ENCODE data around the gene PITRM1.
"Not testable (repeated sequence)": the region's sequence is repeated elsewhere in the genome, so short reads cannot be mapped to it uniquely, and the experiment has no call there.

The PITRM1 gene

GRCh38 chr10:3172446-3173170, at the start of gene PITRM1:
TSS of gene PITRM1 (minus strand) at chr10:3172782. CDS start at chr10:3172772, 10 bp downstream.
- Histone ChIP-seq H3K4me3 (ENCODE audit: low read length) (peak within 1 kb of the TSS; percentile 58), H3K27me3 (ENCODE audit: control insufficient read depth, insufficient read depth, low read length) (no peaks in the 10 kb centered on the region), H3K36me3 (ENCODE audit: control insufficient read depth, insufficient read depth, low read length) (no peaks in the 10 kb centered on the region), H3K4me1 (ENCODE audit: control insufficient read depth, insufficient read depth, low read length) (peaks cover 2% of the 10 kb centered on the region; the same call in 1 of the 2 replicates), H3K9me3 (ENCODE audit: control insufficient read depth, insufficient read depth, low read length) (no peaks in the 10 kb centered on the region), H3K27ac (ENCODE audit: low read length) (no peak within 1 kb of the TSS)
- DNase-seq (ENCODE audit: low read depth, low spot score) = peak; percentile 91
- WGBS (ENCODE audit: insufficient coverage, insufficient read length) = no CpG with 5 or more reads among the region's 73 CpGs

DNA sequence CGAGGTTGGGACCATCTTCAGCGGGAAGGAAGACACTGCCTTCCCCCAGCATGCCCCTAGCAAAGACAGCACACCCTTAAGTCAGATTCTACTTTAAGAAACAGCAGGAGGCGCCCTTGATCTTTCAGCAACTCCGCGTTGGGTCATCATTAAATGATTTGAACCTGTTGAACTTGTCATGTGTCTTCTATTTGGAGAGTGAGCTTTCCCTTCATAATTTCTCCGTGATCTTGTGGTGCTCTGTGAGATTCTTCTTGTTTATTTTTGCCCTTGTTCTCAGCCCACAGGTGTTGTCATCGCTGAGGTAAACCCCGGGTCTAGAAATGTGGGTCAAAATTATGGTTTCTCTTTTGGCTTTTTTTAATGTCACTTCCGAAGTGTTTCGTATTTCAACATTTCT, 49.5 kb upstream of the PITRM1 start:
- Histone ChIP-seq H3K27me3 (ENCODE audit: control insufficient read depth, insufficient read depth, low read length) (no peaks in the 10 kb centered on the region), H3K36me3 (ENCODE audit: control insufficient read depth, insufficient read depth, low read length) (no peaks in the 10 kb centered on the region), H3K27ac (ENCODE audit: low read length) (no peak overlapping the region), H3K9me3 (ENCODE audit: control insufficient read depth, insufficient read depth, low read length) (no peaks in the 10 kb centered on the region), H3K4me3 (ENCODE audit: low read length) (no peak overlapping the region), H3K4me1 (ENCODE audit: control insufficient read depth, insufficient read depth, low read length) (no peaks in the 10 kb centered on the region)
- WGBS (ENCODE audit: insufficient coverage, insufficient read length) = no CpG with 5 or more reads among the region's 10 CpGs
- no peak for DNase-seq (ENCODE audit: low read depth, low spot score)

DNA sequence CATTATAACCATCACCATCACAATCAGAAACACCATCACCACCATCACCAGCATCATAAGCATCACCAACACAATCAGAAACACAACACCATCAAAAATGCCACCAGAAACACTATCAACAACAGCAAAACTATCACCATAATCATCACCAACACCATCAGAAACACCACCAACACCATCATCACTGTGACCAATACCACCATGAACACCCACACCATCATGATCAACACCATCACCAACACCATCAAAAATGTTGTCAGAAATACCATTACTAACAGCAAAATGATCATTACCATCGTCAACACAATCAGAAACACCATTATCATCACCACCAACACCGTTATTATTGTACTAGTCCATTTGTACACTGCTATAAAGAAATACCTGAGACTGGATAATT, 49.0 kb upstream of the PITRM1 start:
- WGBS (ENCODE audit: insufficient coverage, insufficient read length) = no CpG with 5 or more reads among the region's 2 CpGs
- H3K27me3 ChIP-seq (ENCODE audit: control insufficient read depth, insufficient read depth, low read length); H3K4me1 ChIP-seq (ENCODE audit: control insufficient read depth, insufficient read depth, low read length): not testable (repeated sequence)

DNA sequence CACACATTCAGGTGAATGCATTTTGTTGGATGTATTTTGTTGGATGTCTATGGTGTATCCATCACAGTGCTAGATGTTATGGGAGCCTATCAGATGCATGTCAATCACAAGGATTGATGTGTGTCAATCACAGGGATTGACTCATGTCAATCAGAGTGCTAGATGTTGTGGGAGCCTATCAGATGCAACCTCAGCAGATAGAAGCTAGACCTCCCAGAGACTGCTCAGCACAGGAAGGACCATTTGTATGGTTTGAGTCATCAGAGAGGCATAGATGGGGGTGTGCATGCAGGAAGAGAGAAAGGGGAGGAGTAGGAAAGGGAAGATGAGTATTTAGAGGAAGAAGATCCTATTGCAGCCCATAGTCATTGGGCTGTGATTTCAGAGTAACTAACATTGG, 48.3 kb upstream of the PITRM1 start:
- H3K27me3 ChIP-seq (ENCODE audit: control insufficient read depth, insufficient read depth, low read length) = no peaks in the 10 kb centered on the region
- no peaks in the 10 kb centered on the region for H3K36me3 ChIP-seq (ENCODE audit: control insufficient read depth, insufficient read depth, low read length)
- no peak overlapping the region for H3K27ac ChIP-seq (ENCODE audit: low read length)
- no peak overlapping the region for H3K4me3 ChIP-seq (ENCODE audit: low read length)
- H3K4me1 ChIP-seq (ENCODE audit: control insufficient read depth, insufficient read depth, low read length) = no peaks in the 10 kb centered on the region
- H3K9me3 ChIP-seq (ENCODE audit: control insufficient read depth, insufficient read depth, low read length) = no peaks in the 10 kb centered on the region
- no peak for DNase-seq (ENCODE audit: low read depth, low spot score)

More for the DNA sequence above, 49.0 kb upstream of the PITRM1 start:
- H3K36me3 ChIP-seq (ENCODE audit: control insufficient read depth, insufficient read depth, low read length); DNase-seq (ENCODE audit: low read depth, low spot score); H3K4me3 ChIP-seq (ENCODE audit: low read length); H3K27ac ChIP-seq (ENCODE audit: low read length); H3K9me3 ChIP-seq (ENCODE audit: control insufficient read depth, insufficient read depth, low read length): not testable (repeated sequence)

DNA sequence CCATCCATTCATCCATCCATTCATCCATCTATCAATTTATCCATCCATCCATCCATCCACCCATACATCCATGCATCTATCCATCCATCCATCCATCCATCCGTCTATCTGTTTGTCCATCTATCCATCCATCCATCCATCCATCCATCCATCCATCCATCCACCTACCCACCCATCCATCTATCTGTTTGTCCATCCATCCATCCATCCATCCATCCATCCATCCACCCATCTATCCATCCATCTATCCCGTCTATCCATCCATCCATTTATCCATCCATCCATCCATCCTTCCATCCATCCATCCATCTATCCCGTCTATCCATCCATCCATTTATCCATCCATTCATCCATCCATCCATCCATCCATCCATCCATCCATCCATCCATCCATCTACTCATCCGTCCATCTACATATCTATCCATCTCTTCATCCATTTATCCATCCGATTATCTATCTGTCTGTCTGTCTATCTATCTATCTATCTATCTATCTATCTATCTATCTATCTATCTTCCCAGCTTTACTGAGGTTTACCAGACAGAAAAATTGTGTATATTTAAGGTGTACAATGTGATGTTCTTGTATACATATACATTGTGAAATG, 46.5 kb upstream of the PITRM1 start:
- H3K4me1 ChIP-seq (ENCODE audit: control insufficient read depth, insufficient read depth, low read length); H3K9me3 ChIP-seq (ENCODE audit: control insufficient read depth, insufficient read depth, low read length); H3K27ac ChIP-seq (ENCODE audit: low read length); H3K4me3 ChIP-seq (ENCODE audit: low read length); DNase-seq (ENCODE audit: low read depth, low spot score); H3K36me3 ChIP-seq (ENCODE audit: control insufficient read depth, insufficient read depth, low read length); H3K27me3 ChIP-seq (ENCODE audit: control insufficient read depth, insufficient read depth, low read length): not testable (repeated sequence)
- 98% methylated on average over 3 of the region's 5 CpGs for WGBS (ENCODE audit: insufficient coverage, insufficient read length)

GRCh38 chr10:3217853-3218252, 45.3 kb upstream of the PITRM1 start:
- no peaks in the 10 kb centered on the region for H3K36me3 ChIP-seq (ENCODE audit: control insufficient read depth, insufficient read depth, low read length)
- no peaks in the 10 kb centered on the region for H3K27me3 ChIP-seq (ENCODE audit: control insufficient read depth, insufficient read depth, low read length)
- no peaks in the 10 kb centered on the region for H3K4me1 ChIP-seq (ENCODE audit: control insufficient read depth, insufficient read depth, low read length)
- H3K27ac ChIP-seq (ENCODE audit: low read length) = no peak overlapping the region
- no CpG with 5 or more reads among the region's 12 CpGs for WGBS (ENCODE audit: insufficient coverage, insufficient read length)
- H3K9me3 ChIP-seq (ENCODE audit: control insufficient read depth, insufficient read depth, low read length) = no peaks in the 10 kb centered on the region
- no peak for DNase-seq (ENCODE audit: low read depth, low spot score)
- no peak overlapping the region for H3K4me3 ChIP-seq (ENCODE audit: low read length)

DNA sequence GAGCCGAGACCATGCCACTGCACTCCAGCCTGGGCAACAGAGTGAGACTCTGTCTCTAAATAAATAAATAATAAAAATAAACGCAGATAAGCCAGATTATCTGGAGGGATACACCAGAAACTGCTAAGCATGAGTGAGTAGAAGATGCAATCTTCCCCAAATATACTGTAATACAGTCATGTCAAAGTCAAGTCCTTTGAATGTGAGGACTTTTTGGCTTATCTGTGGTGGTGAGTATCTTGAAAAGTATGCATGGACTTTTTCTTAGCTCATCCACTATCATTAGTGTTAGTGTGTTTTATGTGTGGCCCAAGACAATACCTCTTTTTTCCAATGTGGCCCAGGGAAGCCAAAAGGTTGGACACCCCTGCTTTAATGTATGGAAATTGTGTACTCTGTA, 44.7 kb upstream of the PITRM1 start:
- H3K9me3 ChIP-seq (ENCODE audit: control insufficient read depth, insufficient read depth, low read length) = no peaks in the 10 kb centered on the region
- H3K4me1 ChIP-seq (ENCODE audit: control insufficient read depth, insufficient read depth, low read length) = no peaks in the 10 kb centered on the region
- H3K27me3 ChIP-seq (ENCODE audit: control insufficient read depth, insufficient read depth, low read length) = no peaks in the 10 kb centered on the region
- no peak overlapping the region for H3K4me3 ChIP-seq (ENCODE audit: low read length)
- DNase-seq (ENCODE audit: low read depth, low spot score) = no peak
- no peaks in the 10 kb centered on the region for H3K36me3 ChIP-seq (ENCODE audit: control insufficient read depth, insufficient read depth, low read length)
- no peak overlapping the region for H3K27ac ChIP-seq (ENCODE audit: low read length)
- no CpG with 5 or more reads among the region's 2 CpGs for WGBS (ENCODE audit: insufficient coverage, insufficient read length)

GRCh38 chr10:3215153-3215775, 42.7 kb upstream of the PITRM1 start:
- Histone ChIP-seq H3K27ac (ENCODE audit: low read length) (no peak overlapping the region), H3K4me3 (ENCODE audit: low read length) (no peak overlapping the region), H3K9me3 (ENCODE audit: control insufficient read depth, insufficient read depth, low read length) (no peaks in the 10 kb centered on the region), H3K27me3 (ENCODE audit: control insufficient read depth, insufficient read depth, low read length) (no peaks in the 10 kb centered on the region), H3K4me1 (ENCODE audit: control insufficient read depth, insufficient read depth, low read length) (no peaks in the 10 kb centered on the region), H3K36me3 (ENCODE audit: control insufficient read depth, insufficient read depth, low read length) (no peaks in the 10 kb centered on the region)
- DNase-seq (ENCODE audit: low read depth, low spot score) = no peak
- no CpG with 5 or more reads among the region's 14 CpGs for WGBS (ENCODE audit: insufficient coverage, insufficient read length)

DNA sequence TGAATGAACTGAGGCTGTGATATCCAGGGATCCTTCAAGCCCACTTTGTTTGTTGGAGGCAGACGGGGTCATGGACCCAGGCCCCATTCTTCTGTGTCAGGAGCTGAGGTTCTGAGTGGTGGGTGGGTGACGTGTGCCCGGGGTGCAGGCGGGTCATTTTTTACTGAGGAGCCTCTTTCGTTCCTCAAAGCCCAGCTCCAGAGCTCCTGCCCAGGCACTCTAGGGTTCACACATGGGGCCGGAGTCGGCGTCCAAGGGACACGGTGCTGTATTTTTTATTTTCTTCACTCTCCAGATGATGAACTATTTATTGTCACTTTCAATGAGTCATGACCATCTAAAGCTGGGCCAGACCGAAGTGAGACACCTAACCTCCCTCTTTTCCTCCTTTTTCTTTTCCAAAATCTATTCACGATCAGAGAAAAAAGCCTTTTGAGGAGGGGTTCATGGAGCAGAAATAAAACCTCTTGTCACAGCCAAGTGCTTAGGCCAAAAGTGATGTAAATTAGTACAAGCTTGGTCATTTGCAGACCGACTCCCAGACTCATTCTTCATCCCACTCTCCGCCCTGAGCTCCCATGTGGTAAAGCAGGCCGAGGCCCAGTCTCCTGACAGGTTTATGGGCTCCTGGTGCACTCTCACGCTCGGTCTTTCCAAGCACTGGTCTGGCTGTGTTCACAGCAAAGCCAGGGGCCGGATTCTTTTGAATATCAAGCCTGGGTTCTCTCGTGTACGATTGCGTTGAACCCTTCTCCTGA, 41.4 kb upstream of the PITRM1 start:
- no peaks in the 10 kb centered on the region for H3K9me3 ChIP-seq (ENCODE audit: control insufficient read depth, insufficient read depth, low read length)

GRCh38 chr10:3213208-3213607, 40.6 kb upstream of the PITRM1 start:
- Histone ChIP-seq H3K36me3 (ENCODE audit: control insufficient read depth, insufficient read depth, low read length) (no peaks in the 10 kb centered on the region), H3K27me3 (ENCODE audit: control insufficient read depth, insufficient read depth, low read length) (no peaks in the 10 kb centered on the region), H3K4me3 (ENCODE audit: low read length) (no peak overlapping the region), H3K4me1 (ENCODE audit: control insufficient read depth, insufficient read depth, low read length) (no peaks in the 10 kb centered on the region), H3K27ac (ENCODE audit: low read length) (no peak overlapping the region), H3K9me3 (ENCODE audit: control insufficient read depth, insufficient read depth, low read length) (no peaks in the 10 kb centered on the region)
- no peak for DNase-seq (ENCODE audit: low read depth, low spot score)
- WGBS (ENCODE audit: insufficient coverage, insufficient read length) = no CpG with 5 or more reads among the region's 10 CpGs

More for the DNA sequence above, 41.4 kb upstream of the PITRM1 start:
- WGBS (ENCODE audit: insufficient coverage, insufficient read length) = no CpG with 5 or more reads among the region's 20 CpGs
- no peaks in the 10 kb centered on the region for H3K36me3 ChIP-seq (ENCODE audit: control insufficient read depth, insufficient read depth, low read length)
- no peak for DNase-seq (ENCODE audit: low read depth, low spot score)
- no peaks in the 10 kb centered on the region for H3K4me1 ChIP-seq (ENCODE audit: control insufficient read depth, insufficient read depth, low read length)
- no peaks in the 10 kb centered on the region for H3K27me3 ChIP-seq (ENCODE audit: control insufficient read depth, insufficient read depth, low read length)
- H3K27ac ChIP-seq (ENCODE audit: low read length) = no peak overlapping the region
- no peak overlapping the region for H3K4me3 ChIP-seq (ENCODE audit: low read length)
